Dermis blood vessel endothelial cell (primary cell): Measurements from ENCODE around the gene PCSK2. TPM values are rescaled to one million over a fixed set of nuclear protein-coding genes. Genes with fewer than 3 reads are reported as not detected.

Source experiments
- DNase-seq: peaks from one replicate; pipeline ENCODE4 v3.0.0; 2010
- total RNA-seq: library from RNA; depleted of rRNA; stranded (reverse); fragments of >200 nt; gene quantifications from 2 replicates; pipeline ENCODE4 v1.2.3, GENCODE V29; 2014

The PCSK2 gene
- total RNA-seq, 1 donor from 2014 or later: not detected

DNA sequence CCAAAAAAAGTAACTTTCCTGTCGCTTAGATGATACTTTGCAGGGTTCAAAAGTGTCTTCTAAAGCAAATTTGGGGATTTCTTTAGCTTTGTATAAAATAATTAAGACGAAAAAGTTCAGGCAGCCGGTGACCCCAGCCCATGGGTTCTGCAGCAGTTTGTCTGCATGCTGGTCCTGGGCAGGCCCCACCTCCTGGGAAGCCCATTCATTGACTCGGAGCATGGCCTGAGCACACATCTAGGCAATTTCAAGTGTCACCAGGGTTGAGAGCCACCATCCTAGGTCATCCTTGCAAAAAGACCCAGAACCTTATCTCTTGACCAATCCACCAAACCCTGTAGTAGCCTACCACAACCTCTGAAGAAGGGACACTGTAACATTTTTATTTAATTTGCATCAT, 283.7 kb downstream of the PCSK2 start:
- DNase-seq: no peak

- DNase-seq: no peak
Measured at GRCh38 chr20:17511401-17511800, 284.6 kb downstream of the PCSK2 start.

DNA sequence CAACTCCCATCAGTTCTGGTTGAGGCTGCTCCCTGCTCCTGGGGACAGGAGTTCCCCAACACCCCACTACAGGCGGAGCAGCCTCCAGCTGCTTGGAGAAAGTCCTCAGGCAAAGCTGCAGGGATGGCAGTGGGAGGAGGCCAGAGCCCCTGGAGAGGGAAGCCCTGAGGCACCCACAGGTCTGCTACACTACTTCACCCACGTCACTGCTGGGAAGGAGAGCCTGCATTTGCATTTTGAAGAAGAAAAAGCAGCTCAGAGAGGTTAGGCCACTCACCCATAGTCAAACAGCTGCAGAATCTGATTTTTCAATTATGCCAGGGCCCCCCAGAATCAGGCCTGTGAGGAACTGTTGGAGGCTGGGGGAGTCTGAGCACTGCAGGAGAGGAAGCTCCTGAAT, 287.1 kb downstream of the PCSK2 start:
- no peak for DNase-seq

GRCh38 chr20:17515053-17515452, 288.2 kb downstream of the PCSK2 start:
- no peak for DNase-seq

GRCh38 chr20:17518339-17519052, 291.7 kb downstream of the PCSK2 start:
- DNase-seq: no peak

DNA sequence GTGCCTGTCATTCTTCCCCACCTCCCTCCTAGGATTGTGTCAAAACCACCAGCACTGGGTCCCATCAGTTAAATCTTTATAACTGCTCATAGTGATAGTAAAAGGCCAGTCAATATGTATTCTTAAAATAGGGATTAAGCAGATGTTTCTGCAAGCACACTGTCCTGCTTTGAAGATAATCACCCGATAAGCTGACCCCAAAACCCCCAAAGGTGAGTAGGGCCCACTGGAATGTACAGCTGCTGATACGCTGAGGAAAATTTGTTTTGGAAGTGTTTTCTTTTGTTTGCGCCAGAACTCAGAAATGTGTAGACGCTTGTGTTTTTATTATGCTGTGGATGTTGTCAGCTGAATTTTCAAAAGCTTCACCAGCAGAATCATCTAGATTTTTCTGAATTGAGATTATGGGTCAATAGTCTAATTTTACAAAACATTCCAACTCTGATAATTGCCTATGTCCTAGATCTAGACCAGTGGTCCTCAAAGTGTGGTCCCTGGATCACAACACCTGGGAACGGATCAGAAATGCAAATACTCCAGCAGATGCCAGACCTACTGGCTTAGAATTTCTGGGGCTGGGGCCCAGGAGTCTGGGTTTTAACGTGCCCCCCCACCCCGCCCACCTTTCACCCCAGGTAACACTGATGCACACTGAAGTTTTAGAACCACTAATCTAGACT, 292.9 kb downstream of the PCSK2 start:
- no peak for DNase-seq

GRCh38 chr20:17520583-17520982, 293.7 kb downstream of the PCSK2 start:
- peak; percentile 62 for DNase-seq

GRCh38 chr20:17522528-17522927, 295.7 kb downstream of the PCSK2 start:
- no peak for DNase-seq

DNA sequence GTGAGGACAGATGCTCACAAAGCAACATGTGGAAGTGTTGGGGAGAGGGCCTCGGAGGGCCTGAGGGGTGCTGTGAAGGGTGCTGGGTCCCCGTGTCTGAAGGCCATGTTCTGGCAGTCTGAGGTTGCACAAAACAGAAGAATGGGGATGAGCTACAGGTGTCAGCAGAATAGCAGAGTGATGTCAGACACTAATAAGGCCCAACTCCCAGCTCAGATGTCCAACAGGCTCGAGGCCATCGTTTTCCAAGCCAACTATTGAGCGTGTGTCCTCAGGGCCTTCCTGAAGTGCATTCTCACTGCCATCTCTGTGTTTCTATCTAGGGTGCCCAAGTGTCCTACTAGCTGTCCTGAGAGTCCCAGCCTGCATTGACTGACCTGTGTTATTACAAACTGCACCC, 296.5 kb downstream of the PCSK2 start:
- DNase-seq: no peak

- no peak for DNase-seq
Measured at GRCh38 chr20:17524560-17524959, 297.7 kb downstream of the PCSK2 start.

DNA sequence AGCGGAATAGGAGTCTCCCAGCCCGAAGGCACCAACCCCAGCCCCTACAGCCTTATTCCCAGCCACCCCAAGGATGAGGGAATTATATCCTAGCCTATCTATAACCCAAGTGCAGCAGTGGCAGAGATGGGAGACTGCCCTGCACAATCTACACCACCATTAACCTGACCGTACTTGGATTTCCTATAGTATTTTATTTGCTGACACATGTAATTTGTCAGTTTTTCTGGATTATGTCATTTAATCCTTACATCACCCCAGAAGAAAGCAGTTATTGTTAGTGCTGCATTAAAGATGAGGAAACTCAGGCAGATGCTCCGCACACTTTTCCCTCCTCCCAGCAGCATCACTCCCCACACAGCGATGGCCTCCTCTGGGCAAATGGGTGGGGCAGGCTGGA, 298.3 kb downstream of the PCSK2 start:
- no peak for DNase-seq

- DNase-seq: peak; percentile 61
Measured at GRCh38 chr20:17525650-17526049, 298.8 kb downstream of the PCSK2 start.

DNA sequence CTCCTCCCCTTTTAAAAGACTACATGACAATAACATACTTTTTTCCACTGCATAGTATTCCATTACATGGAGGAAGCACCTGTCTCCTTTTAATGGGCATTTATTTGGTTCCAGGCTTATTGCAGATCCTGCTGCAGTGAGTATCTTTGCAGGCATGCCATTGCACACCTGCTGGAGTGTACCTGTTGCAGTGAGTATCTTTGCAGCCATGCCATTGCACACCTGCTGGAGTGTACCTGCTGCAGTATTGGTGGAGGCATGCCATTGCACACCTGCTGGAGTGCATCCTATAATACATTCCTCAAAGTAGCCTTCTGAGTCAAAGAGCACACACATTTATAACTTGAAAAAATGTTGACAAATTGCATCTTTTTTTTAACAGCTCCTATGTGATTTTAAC, 302.7 kb downstream of the PCSK2 start:
- DNase-seq: no peak

- DNase-seq: no peak
Measured at GRCh38 chr20:17530153-17530552, 303.3 kb downstream of the PCSK2 start.

DNA sequence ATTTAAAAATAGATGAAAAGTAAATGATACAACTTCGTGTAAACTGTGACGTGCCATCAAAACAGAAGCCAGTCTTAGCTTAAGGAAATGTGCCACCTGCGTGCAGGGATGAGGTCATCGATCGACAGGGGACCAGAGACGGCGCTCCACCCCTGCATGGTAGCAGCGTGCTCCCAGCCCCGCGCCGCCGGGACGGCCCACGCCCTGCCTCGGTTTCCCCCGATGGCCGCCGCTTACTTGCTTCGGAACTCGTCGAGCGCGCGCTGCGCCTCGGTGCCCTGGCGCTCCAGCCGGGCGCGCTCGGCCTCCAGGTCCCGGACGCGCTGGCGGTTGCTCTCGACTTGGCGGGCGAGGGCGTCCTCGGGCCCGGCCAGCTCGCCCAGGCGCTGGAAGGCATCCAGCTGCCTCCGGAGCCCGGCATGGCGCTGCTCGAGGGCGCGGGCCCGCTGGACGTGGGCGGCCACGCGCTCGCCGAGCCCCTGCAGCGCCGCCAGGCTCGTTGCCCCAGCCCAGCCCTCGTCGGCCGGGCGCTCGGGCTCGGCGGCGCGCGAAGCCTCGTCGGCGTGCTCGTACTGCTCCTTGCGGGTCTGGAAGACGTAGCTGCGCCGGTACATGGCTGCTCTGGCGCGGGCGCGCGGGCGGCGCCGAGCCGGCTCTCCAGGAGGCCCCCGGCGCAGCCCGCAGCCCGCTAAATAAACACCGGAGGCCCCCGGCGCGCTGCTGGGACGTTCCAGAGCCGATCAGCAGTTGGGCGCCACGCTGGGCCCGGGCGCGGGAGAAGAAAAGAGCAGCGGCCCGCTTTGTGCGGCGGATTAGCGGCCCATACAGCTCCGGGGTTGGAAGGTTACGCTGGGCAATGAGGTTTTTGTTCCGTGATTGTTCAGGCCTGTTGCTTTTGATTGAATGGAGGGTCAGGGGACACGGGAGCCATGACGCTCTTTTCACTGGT, 304.1 kb downstream of the PCSK2 start, which contains the start of gene BFSP1:
Gene BFSP1, minus strand, starts transcription at position 664 of the 949 bp plus-strand sequence. Its CDS starts 50 bp downstream, at position 614.
- DNase-seq: peak; percentile 79

DNA sequence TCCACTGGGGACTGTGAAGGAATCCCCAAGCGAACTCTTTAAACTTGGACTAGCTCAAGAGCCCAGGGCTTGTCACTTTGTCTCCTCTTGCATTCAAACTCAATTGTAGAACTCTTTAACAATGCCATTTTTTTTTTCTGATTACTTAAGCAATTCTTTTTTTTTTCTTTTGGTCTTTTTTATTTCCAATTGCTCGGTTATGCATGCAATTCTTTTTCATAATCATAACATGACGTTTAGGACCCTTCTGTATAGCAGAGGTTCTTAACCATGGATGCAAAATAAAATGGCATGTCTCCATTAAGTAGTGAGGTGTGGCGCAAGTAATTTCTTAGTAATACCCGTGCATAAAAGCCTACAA, 304.8 kb downstream of the PCSK2 start:
- DNase-seq: no peak

DNA sequence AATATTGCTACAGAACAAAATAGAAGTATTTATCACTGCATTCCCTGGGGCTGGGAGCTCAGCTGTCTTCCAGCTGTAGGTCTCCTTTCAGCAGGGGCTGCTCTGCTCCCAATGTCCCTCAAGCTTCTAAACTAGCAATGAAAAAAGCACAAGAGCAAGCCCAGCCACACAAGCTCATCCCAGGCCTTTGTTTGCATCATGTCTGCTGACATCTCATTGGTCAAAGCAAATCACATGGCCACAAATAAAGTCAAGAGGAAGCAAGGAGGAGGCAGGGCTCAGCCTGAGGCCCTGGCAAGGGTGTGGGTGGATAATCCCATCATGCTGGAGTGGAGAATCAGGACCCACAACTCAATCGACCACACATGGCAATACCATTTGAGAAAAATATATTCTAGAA, 306.6 kb downstream of the PCSK2 start:
- peak; percentile 52 for DNase-seq

- DNase-seq: no peak
Measured at GRCh38 chr20:17534077-17534476, 307.2 kb downstream of the PCSK2 start.
